ENCODE measurements around the gene ESAM.

The ESAM gene

DNA sequence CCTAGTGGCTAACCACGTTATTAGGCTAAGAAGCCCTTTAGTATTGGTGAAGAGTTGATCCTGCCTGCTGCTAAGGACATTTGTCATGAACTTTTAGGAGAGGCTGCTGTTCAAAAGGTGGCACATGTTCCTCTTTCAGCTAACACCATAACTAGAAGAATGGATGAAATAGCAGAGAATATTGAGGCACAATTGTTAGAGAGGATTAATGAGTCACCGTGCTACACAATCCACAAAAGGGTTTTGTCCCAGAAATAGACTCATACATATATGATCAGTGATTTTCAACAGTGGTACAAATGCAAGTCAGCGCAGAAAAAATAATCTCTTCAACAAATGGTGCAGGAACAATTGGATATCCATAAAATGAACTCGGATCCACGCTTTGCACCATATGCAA is 45.1 kb upstream of the ESAM start:
- Histone ChIP-seq H2BK5ac (ENCODE audit: low read length) (no peak overlapping the region), H3K27ac (replicated peaks; ENCODE audit: low read length) (no peak overlapping the region), H2BK120ac (ENCODE audit: low read depth, low read length) (no peak overlapping the region), H3K9ac (ENCODE audit: low read depth, low read length, poor library complexity) (no peak overlapping the region), H3K14ac (ENCODE audit: low read length) (no peak overlapping the region), H2BK15ac (ENCODE audit: low read length) (no peak overlapping the region), H3K23ac (ENCODE audit: low read depth, low read length, poor library complexity) (no peak overlapping the region), H4K8ac (ENCODE audit: low read depth, low read length) (no peak overlapping the region), H3K27me3 (ENCODE audit: control insufficient read depth in 3 of 3, insufficient read depth in 3 of 3, low read depth in 1 of 3, low read length in 3 of 3) (no peaks in the 10 kb centered on the region), H3K4me2 (ENCODE audit: insufficient read depth, low read length, poor library complexity, severe bottlenecking) (no peak overlapping the region), H3K4ac (ENCODE audit: low read length) (no peak overlapping the region), H3K4me3 (ENCODE audit: low read length in 2 of 2) (no peak overlapping the region), H2AFZ (ENCODE audit: low read length) (no peak overlapping the region), H3K4me1 (ENCODE audit: control insufficient read depth in 2 of 2, insufficient read depth in 1 of 2, low read depth in 1 of 2, low read length in 2 of 2) (no peaks in the 10 kb centered on the region), H3K9me3 (replicated peaks in 1 of 2; ENCODE audit: control insufficient read depth in 2 of 2, insufficient read depth in 1 of 2, low read depth in 1 of 2, low read length in 2 of 2) (peaks cover 0 to 17% of the 10 kb centered on the region in 2 donors), H3K36me3 (replicated peaks in 1 of 2; ENCODE audit: control insufficient read depth in 2 of 2, insufficient read depth in 2 of 2, low read length in 2 of 2) (peaks cover 3 to 35% of the 10 kb centered on the region in 2 donors), H4K91ac (ENCODE audit: low read depth, low read length, poor library complexity) (no peak overlapping the region), H3K18ac (ENCODE audit: low read length) (no peak overlapping the region), H2BK12ac (ENCODE audit: low read length) (no peak overlapping the region), H2AK5ac (ENCODE audit: low read depth, low read length) (no peak overlapping the region), H3K79me1 (ENCODE audit: low read depth, low read length) (no peaks in the 10 kb centered on the region)
- WGBS, 2 donors (ENCODE audit: extremely low coverage in 2 of 2, insufficient read length in 2 of 2, insufficient replicate concordance in 1 of 2), result no CpG with 5 or more reads among the region's 5 CpGs
- no peak for DNase-seq (ENCODE audit: low spot score)

DNA sequence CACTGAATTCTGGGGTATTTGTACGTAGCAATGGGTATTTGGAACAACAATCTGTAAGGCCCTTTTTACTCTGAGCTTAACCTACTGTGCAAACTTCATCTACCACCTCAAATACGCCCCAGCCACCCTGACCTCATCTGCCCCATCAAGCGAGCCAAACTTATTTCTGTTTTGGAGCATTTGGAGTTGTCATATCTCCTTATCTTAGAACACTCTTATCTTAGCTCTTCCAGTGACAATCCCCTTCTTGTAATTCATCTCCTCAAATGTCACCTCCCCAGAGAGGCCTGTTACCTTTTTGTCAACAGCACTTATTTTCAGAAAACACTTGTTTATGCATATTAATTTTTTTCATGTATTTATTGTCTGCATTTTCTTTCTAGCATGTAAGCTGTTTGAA is 42.8 kb upstream of the ESAM start:
- Histone ChIP-seq H3K9me3 (replicated peaks in 1 of 2; ENCODE audit: control insufficient read depth in 2 of 2, insufficient read depth in 1 of 2, low read depth in 1 of 2, low read length in 2 of 2) (peaks cover 0 to 17% of the 10 kb centered on the region in 2 donors), H3K27ac (replicated peaks; ENCODE audit: low read length) (no peak overlapping the region), H3K27me3 (ENCODE audit: control insufficient read depth in 3 of 3, insufficient read depth in 3 of 3, low read depth in 1 of 3, low read length in 3 of 3) (no peaks in the 10 kb centered on the region), H3K4me3 (ENCODE audit: low read length in 2 of 2) (no peak overlapping the region), H3K18ac (ENCODE audit: low read length) (no peak overlapping the region), H2AK5ac (ENCODE audit: low read depth, low read length) (no peak overlapping the region), H4K8ac (ENCODE audit: low read depth, low read length) (no peak overlapping the region), H2BK15ac (ENCODE audit: low read length) (no peak overlapping the region), H2BK12ac (ENCODE audit: low read length) (no peak overlapping the region), H3K4me2 (ENCODE audit: insufficient read depth, low read length, poor library complexity, severe bottlenecking) (no peak overlapping the region), H3K36me3 (replicated peaks in 1 of 2; ENCODE audit: control insufficient read depth in 2 of 2, insufficient read depth in 2 of 2, low read length in 2 of 2) (peaks cover 3 to 35% of the 10 kb centered on the region in 2 donors), H3K9ac (ENCODE audit: low read depth, low read length, poor library complexity) (no peak overlapping the region), H2BK5ac (ENCODE audit: low read length) (no peak overlapping the region), H2AFZ (ENCODE audit: low read length) (no peak overlapping the region), H3K23ac (ENCODE audit: low read depth, low read length, poor library complexity) (no peak overlapping the region), H3K4ac (ENCODE audit: low read length) (no peak overlapping the region), H3K4me1 (ENCODE audit: control insufficient read depth in 2 of 2, insufficient read depth in 1 of 2, low read depth in 1 of 2, low read length in 2 of 2) (peaks cover 2 to 4% of the 10 kb centered on the region in 2 donors), H4K91ac (ENCODE audit: low read depth, low read length, poor library complexity) (no peak overlapping the region), H3K79me1 (ENCODE audit: low read depth, low read length) (peaks cover 2% of the 10 kb centered on the region), H3K14ac (ENCODE audit: low read length) (no peak overlapping the region), H2BK120ac (ENCODE audit: low read depth, low read length) (no peak overlapping the region)
- DNase-seq (ENCODE audit: low spot score), result no peak
- no CpG with 5 or more reads among the region's 3 CpGs for WGBS, 2 donors (ENCODE audit: extremely low coverage in 2 of 2, insufficient read length in 2 of 2, insufficient replicate concordance in 1 of 2)

GRCh38 chr11:124801636-124802312 is 39.7 kb upstream of the ESAM start:
- no peak overlapping the region for H2BK120ac ChIP-seq (ENCODE audit: low read depth, low read length)
- no peak overlapping the region for H2BK12ac ChIP-seq (ENCODE audit: low read length)
- no peak overlapping the region for H3K4ac ChIP-seq (ENCODE audit: low read length)
- no peak overlapping the region for H2BK5ac ChIP-seq (ENCODE audit: low read length)
- no peak overlapping the region for H4K8ac ChIP-seq (ENCODE audit: low read depth, low read length)
- H3K4me2 ChIP-seq (ENCODE audit: insufficient read depth, low read length, poor library complexity, severe bottlenecking), result no peak overlapping the region
- H3K18ac ChIP-seq (ENCODE audit: low read length), result no peak overlapping the region
- H2AFZ ChIP-seq (ENCODE audit: low read length), result no peak overlapping the region
- H3K79me1 ChIP-seq (ENCODE audit: low read depth, low read length), result peaks cover 5% of the 10 kb centered on the region
- no peak overlapping the region for H2AK5ac ChIP-seq (ENCODE audit: low read depth, low read length)
- H2BK15ac ChIP-seq (ENCODE audit: low read length), result no peak overlapping the region
- peaks cover 0 to 10% of the 10 kb centered on the region in 2 donors for H3K9me3 ChIP-seq (replicated peaks in 1 of 2; ENCODE audit: control insufficient read depth in 2 of 2, insufficient read depth in 1 of 2, low read depth in 1 of 2, low read length in 2 of 2)
- WGBS, 2 donors (ENCODE audit: extremely low coverage in 2 of 2, insufficient read length in 2 of 2, insufficient replicate concordance in 1 of 2), result no CpG with 5 or more reads among the region's 8 CpGs
- H3K14ac ChIP-seq (ENCODE audit: low read length), result no peak overlapping the region
- no peak overlapping the region for H3K27ac ChIP-seq (replicated peaks; ENCODE audit: low read length)
- no peak overlapping the region for H4K91ac ChIP-seq (ENCODE audit: low read depth, low read length, poor library complexity)
- no peak overlapping the region for H3K4me3 ChIP-seq (ENCODE audit: low read length in 2 of 2)
- H3K23ac ChIP-seq (ENCODE audit: low read depth, low read length, poor library complexity), result no peak overlapping the region
- no peak for DNase-seq (ENCODE audit: low spot score)
- no peak overlapping the region for H3K9ac ChIP-seq (ENCODE audit: low read depth, low read length, poor library complexity)
- peaks cover 2 to 12% of the 10 kb centered on the region in 2 donors for H3K4me1 ChIP-seq (ENCODE audit: control insufficient read depth in 2 of 2, insufficient read depth in 1 of 2, low read depth in 1 of 2, low read length in 2 of 2)
- H3K36me3 ChIP-seq (replicated peaks in 1 of 2; ENCODE audit: control insufficient read depth in 2 of 2, insufficient read depth in 2 of 2, low read length in 2 of 2), result peaks cover 4 to 33% of the 10 kb centered on the region in 2 donors
- no peaks in the 10 kb centered on the region for H3K27me3 ChIP-seq (ENCODE audit: control insufficient read depth in 3 of 3, insufficient read depth in 3 of 3, low read depth in 1 of 3, low read length in 3 of 3)

- H2BK12ac ChIP-seq (ENCODE audit: low read length), result no peak overlapping the region
- no peak overlapping the region for H3K14ac ChIP-seq (ENCODE audit: low read length)
- H3K27me3 ChIP-seq (ENCODE audit: control insufficient read depth in 3 of 3, insufficient read depth in 3 of 3, low read depth in 1 of 3, low read length in 3 of 3), result no peaks in the 10 kb centered on the region
- H2BK15ac ChIP-seq (ENCODE audit: low read length), result no peak overlapping the region
- H3K4me2 ChIP-seq (ENCODE audit: insufficient read depth, low read length, poor library complexity, severe bottlenecking), result peak overlapping the region; percentile 52
- no peak overlapping the region for H4K91ac ChIP-seq (ENCODE audit: low read depth, low read length, poor library complexity)
- DNase-seq (ENCODE audit: low spot score), result no peak
- peak overlapping the region in 1 of 2 donors; percentile 52 for H3K4me3 ChIP-seq (ENCODE audit: low read length in 2 of 2)
- peak overlapping the region; percentile 99 for H3K27ac ChIP-seq (replicated peaks; ENCODE audit: low read length)
- H2AFZ ChIP-seq (ENCODE audit: low read length), result peak overlapping the region; percentile 99
- H3K36me3 ChIP-seq (replicated peaks in 1 of 2; ENCODE audit: control insufficient read depth in 2 of 2, insufficient read depth in 2 of 2, low read length in 2 of 2), result peaks cover 3 to 36% of the 10 kb centered on the region in 2 donors
- H3K18ac ChIP-seq (ENCODE audit: low read length), result no peak overlapping the region
- H3K9me3 ChIP-seq (replicated peaks in 1 of 2; ENCODE audit: control insufficient read depth in 2 of 2, insufficient read depth in 1 of 2, low read depth in 1 of 2, low read length in 2 of 2), result peaks cover 0 to 7% of the 10 kb centered on the region in 2 donors
- H3K4me1 ChIP-seq (ENCODE audit: control insufficient read depth in 2 of 2, insufficient read depth in 1 of 2, low read depth in 1 of 2, low read length in 2 of 2), result peaks cover 2 to 12% of the 10 kb centered on the region in 2 donors
- no peak overlapping the region for H2BK120ac ChIP-seq (ENCODE audit: low read depth, low read length)
- no peak overlapping the region for H2BK5ac ChIP-seq (ENCODE audit: low read length)
- no peak overlapping the region for H2AK5ac ChIP-seq (ENCODE audit: low read depth, low read length)
- no peak overlapping the region for H4K8ac ChIP-seq (ENCODE audit: low read depth, low read length)
- no CpG with 5 or more reads among the region's 8 CpGs for WGBS, 2 donors (ENCODE audit: extremely low coverage in 2 of 2, insufficient read length in 2 of 2, insufficient replicate concordance in 1 of 2)
- H3K79me1 ChIP-seq (ENCODE audit: low read depth, low read length), result peaks cover 5% of the 10 kb centered on the region
- H3K4ac ChIP-seq (ENCODE audit: low read length), result no peak overlapping the region
- H3K23ac ChIP-seq (ENCODE audit: low read depth, low read length, poor library complexity), result no peak overlapping the region
- no peak overlapping the region for H3K9ac ChIP-seq (ENCODE audit: low read depth, low read length, poor library complexity)
These were observed 38.9 kb upstream of the ESAM start for GRCh38 chr11:124801014-124801413.
